ENCODE data around the gene RASGRP2. TPM values are rescaled to one million over a fixed set of nuclear protein-coding genes. Genes with fewer than 3 reads are reported as not detected.

The RASGRP2 gene
- total RNA-seq, 1 donor from 2014 or later = 139 TPM

DNA sequence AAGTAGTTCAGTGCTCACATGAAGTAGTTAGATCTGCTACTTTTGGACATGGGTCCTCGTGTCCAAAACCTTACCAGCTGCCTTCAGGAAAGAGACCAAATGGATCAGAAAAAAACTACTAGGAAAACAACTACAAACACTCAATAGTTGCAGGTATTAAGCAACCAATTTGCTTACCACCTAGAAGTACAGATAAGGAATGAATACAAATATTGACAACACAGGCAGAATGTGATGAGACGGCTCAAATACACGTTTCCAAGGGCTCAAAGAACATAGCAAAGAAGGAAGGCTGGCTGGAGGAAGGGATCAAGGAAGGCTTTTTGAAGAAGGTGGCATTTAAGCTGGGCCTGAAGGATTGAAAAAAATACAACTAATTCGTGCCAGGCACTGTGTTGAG, 62.8 kb downstream of the RASGRP2 start:
- Mint-ChIP-seq H3K4me1 (ENCODE audit: unreplicated experiment) (peaks cover 5% of the 10 kb centered on the region), H3K4me3 (ENCODE audit: unreplicated experiment) (no peak overlapping the region), H3K27ac (ENCODE audit: unreplicated experiment) (no peak overlapping the region), H3K27me3 (ENCODE audit: unreplicated experiment) (peaks cover 11% of the 10 kb centered on the region), H3K9me3 (ENCODE audit: unreplicated experiment) (no peaks in the 10 kb centered on the region), H3K36me3 (ENCODE audit: low read depth, unreplicated experiment) (peaks cover 8% of the 10 kb centered on the region)
- DNase-seq (ENCODE audit: low spot score) = no peak
- TF ChIP-seq, protein P1, sequence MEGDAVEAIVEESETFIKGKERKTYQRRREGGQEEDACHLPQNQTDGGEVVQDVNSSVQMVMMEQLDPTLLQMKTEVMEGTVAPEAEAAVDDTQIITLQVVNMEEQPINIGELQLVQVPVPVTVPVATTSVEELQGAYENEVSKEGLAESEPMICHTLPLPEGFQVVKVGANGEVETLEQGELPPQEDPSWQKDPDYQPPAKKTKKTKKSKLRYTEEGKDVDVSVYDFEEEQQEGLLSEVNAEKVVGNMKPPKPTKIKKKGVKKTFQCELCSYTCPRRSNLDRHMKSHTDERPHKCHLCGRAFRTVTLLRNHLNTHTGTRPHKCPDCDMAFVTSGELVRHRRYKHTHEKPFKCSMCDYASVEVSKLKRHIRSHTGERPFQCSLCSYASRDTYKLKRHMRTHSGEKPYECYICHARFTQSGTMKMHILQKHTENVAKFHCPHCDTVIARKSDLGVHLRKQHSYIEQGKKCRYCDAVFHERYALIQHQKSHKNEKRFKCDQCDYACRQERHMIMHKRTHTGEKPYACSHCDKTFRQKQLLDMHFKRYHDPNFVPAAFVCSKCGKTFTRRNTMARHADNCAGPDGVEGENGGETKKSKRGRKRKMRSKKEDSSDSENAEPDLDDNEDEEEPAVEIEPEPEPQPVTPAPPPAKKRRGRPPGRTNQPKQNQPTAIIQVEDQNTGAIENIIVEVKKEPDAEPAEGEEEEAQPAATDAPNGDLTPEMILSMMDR (IDR thresholded peaks at IDR 0.05; ENCODE audit: unreplicated experiment) = no peak

DNA sequence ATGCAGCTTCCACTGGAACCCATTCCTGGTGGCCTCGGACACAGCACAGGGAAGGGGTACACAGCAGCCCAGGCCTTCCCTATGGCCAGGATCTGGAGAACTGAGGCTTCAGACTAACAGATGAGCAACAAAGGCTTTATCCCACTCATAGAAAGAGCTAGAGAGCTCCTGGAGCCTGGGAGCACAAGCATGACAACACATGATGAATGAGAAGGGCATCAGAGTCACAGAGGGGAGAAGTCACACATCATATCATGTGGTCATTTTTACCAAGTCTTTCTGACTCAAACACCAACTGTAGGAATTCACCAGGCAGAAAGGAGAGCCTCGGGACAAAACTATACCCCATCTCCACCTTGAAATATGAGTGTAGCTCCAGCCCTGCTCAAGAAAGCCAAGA, 64.1 kb downstream of the RASGRP2 start:
- TF ChIP-seq, protein P1 (IDR thresholded peaks at IDR 0.05; ENCODE audit: unreplicated experiment) = no peak
- peaks cover 5% of the 10 kb centered on the region for H3K36me3 Mint-ChIP-seq (ENCODE audit: low read depth, unreplicated experiment)
- H3K27ac Mint-ChIP-seq (ENCODE audit: unreplicated experiment) = no peak overlapping the region
- no peak overlapping the region for H3K4me3 Mint-ChIP-seq (ENCODE audit: unreplicated experiment)
- no peak for DNase-seq (ENCODE audit: low spot score)
- peaks cover 5% of the 10 kb centered on the region for H3K4me1 Mint-ChIP-seq (ENCODE audit: unreplicated experiment)
- H3K27me3 Mint-ChIP-seq (ENCODE audit: unreplicated experiment) = peaks cover 13% of the 10 kb centered on the region
- no peaks in the 10 kb centered on the region for H3K9me3 Mint-ChIP-seq (ENCODE audit: unreplicated experiment)

DNA sequence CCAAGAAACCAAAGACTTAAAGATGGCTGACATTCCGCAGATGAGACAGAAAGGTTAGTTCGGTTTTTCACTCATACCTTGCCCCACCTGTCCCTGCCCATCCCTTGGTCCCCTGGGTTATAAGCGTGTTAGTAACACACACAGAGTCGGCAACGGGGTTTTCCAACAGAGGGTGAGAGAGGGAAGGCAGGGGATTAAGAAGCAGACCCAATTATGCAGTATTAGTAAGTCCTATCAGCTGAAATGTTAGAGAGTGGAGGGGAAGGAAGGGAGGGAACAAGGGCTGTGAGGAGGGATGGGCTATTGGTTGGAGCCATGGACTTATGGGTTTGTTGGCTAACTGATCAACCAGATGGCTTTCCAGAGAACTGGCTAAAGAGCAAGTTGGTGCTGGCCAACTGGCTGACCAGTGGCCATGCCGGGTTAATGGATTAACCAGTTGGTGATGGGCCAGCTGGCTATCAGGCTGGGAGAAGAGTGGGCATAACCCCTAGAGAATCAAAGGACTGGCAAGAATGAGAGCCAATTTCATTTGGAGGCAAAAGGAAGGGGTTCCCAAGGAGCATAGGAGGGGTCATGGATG, 66.4 kb downstream of the RASGRP2 start:
- H3K4me1 Mint-ChIP-seq (ENCODE audit: unreplicated experiment) = peaks cover 5% of the 10 kb centered on the region
- H3K27me3 Mint-ChIP-seq (ENCODE audit: unreplicated experiment) = peaks cover 13% of the 10 kb centered on the region
- no peak for DNase-seq (ENCODE audit: low spot score)
- no peak overlapping the region for H3K27ac Mint-ChIP-seq (ENCODE audit: unreplicated experiment)
- H3K36me3 Mint-ChIP-seq (ENCODE audit: low read depth, unreplicated experiment) = no peaks in the 10 kb centered on the region
- no peak overlapping the region for H3K4me3 Mint-ChIP-seq (ENCODE audit: unreplicated experiment)
- TF ChIP-seq, protein P1 (IDR thresholded peaks at IDR 0.05; ENCODE audit: unreplicated experiment) = no peak
- no peaks in the 10 kb centered on the region for H3K9me3 Mint-ChIP-seq (ENCODE audit: unreplicated experiment)

Other genes with a start within 250 kb of the RASGRP2 start
- not detected for gene SLC22A11, start 188.2 kb downstream of the RASGRP2 start, total RNA-seq (ENCODE audit: unreplicated experiment)
- not detected for gene SLC22A12, start 152.9 kb downstream of the RASGRP2 start, total RNA-seq (ENCODE audit: unreplicated experiment)
- gene NRXN2, start 20.9 kb downstream of the RASGRP2 start, total RNA-seq (ENCODE audit: unreplicated experiment) = 11.5 TPM
- gene PYGM, start 15.8 kb upstream of the RASGRP2 start, total RNA-seq (ENCODE audit: unreplicated experiment) = 0.26 TPM
- 322 TPM for gene SF1, start 34.4 kb upstream of the RASGRP2 start, total RNA-seq (ENCODE audit: unreplicated experiment)
- 202 TPM for gene MAP4K2, start 59.1 kb upstream of the RASGRP2 start, total RNA-seq (ENCODE audit: unreplicated experiment)
- gene MEN1, start 66.4 kb upstream of the RASGRP2 start, total RNA-seq (ENCODE audit: unreplicated experiment) = 56.3 TPM
- 4.1 TPM for gene CDC42BPG, start 100.5 kb upstream of the RASGRP2 start, total RNA-seq (ENCODE audit: unreplicated experiment)
- gene EHD1, start 134.5 kb upstream of the RASGRP2 start, total RNA-seq (ENCODE audit: unreplicated experiment) = 84.0 TPM
- 22.4 TPM for gene ATG2A, start 173.1 kb upstream of the RASGRP2 start, total RNA-seq (ENCODE audit: unreplicated experiment)
- gene PPP2R5B, start 180.5 kb upstream of the RASGRP2 start, total RNA-seq (ENCODE audit: unreplicated experiment) = 13.3 TPM
- not detected for gene GPHA2, start 191.8 kb upstream of the RASGRP2 start, total RNA-seq (ENCODE audit: unreplicated experiment)
- gene MAJIN, start 228.0 kb upstream of the RASGRP2 start, total RNA-seq (ENCODE audit: unreplicated experiment) = not detected

Data from endothelial cell (in vitro differentiated cells).